ENCODE data around the gene USP34. TPM values are rescaled to one million over a fixed set of nuclear protein-coding genes. Genes with fewer than 3 reads are reported as not detected.
A peak's percentile ranks its signal among the peaks of the same experiment; 100 is the strongest.

USP34 gene
- total RNA-seq, 1 donor = 154 TPM

DNA sequence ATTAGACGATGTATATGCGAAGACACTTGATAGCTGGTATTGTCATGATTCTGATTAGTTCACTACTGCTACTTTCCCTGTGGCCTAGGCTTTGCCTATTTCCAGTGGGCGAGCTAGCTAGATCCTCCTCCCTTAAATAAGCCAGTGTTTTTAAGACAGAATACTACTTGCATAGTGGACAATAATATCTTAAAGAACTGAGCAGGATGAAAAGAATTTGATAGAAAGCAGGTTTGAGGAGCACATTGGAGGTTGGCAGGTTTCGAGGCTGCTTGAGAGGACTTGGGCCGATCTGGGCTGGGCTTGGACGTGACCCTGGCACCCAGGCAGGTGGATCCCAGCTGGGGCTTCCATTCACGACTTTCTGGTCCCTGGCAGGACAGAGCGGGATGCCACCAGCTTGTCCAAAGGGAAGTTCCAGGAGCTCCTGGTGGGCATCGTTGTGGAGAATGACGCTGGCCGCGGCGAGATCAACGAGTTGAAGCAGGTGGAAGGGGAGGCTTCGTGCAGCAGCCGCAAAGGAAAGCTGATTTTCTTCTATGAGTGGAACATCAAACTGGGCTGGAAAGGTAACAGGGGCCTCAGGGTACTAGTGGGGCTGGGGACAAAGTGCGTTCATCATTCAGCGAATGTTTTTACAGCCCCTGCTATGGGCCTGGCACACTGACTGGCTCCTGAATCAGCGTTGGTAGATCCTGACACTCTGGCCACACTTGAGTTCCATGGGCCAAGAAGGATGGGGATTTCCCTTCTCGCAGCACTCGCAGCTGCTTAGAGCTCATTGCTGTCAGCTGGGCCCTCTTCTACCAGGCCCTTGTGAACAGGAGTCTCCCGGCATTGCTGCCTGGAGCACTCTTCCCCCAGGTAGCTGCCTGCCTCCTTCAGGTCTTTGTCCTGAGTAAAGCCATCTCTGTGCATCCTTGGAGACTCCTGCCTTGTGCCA, 292.0 kb downstream of the USP34 start:
- H3K4me3 ChIP-seq (ENCODE audit: low read depth, low read length) = peak overlapping the region; percentile 69
- DNase-seq (ENCODE audit: low read depth) = peak; percentile 50

GRCh38 chr2:61177727-61178549, 292.9 kb downstream of the USP34 start:
- peak overlapping the region; percentile 69 for H3K4me3 ChIP-seq (ENCODE audit: low read depth, low read length)
- peak; percentile 44 for DNase-seq (ENCODE audit: low read depth)
- TF ChIP-seq CTCF (IDR thresholded peaks at IDR 0.05; ENCODE audit: insufficient read depth, low read depth, low read length) = no peak

More for the DNA sequence above, 292.0 kb downstream of the USP34 start:
- no peak for TF ChIP-seq CTCF (IDR thresholded peaks at IDR 0.05; ENCODE audit: insufficient read depth, low read depth, low read length)

- TF ChIP-seq CTCF (IDR thresholded peaks at IDR 0.05; ENCODE audit: insufficient read depth, low read depth, low read length) = no peak
- peak overlapping the region; percentile 78 for H3K4me3 ChIP-seq (ENCODE audit: low read depth, low read length)
- DNase-seq (ENCODE audit: low read depth) = peak; percentile 94
Observed at GRCh38 chr2:61176755-61177726, 293.8 kb downstream of the USP34 start.

DNA sequence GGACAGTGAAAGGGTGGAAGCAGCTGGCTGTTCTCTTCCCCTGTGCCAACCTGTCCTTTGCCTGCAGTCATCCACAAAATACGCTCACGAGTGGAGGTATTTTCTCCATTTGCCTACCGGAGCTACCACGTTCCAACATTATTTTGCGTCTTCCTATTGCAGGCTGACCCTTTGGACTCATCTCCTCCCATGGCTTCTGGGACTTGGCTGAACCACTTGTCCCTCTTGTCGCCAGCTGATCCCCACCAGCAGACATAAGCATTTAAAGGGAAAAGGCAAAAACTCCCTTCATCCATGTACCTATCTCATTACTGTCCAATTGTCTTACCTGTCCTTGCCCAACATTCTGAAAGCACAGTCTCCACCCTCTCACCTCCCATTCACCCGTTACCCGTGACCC, 295.9 kb downstream of the USP34 start:
- no peak overlapping the region for H3K4me3 ChIP-seq (ENCODE audit: low read depth, low read length)
- no peak for DNase-seq (ENCODE audit: low read depth)
- no peak for TF ChIP-seq CTCF (IDR thresholded peaks at IDR 0.05; ENCODE audit: insufficient read depth, low read depth, low read length)

DNA sequence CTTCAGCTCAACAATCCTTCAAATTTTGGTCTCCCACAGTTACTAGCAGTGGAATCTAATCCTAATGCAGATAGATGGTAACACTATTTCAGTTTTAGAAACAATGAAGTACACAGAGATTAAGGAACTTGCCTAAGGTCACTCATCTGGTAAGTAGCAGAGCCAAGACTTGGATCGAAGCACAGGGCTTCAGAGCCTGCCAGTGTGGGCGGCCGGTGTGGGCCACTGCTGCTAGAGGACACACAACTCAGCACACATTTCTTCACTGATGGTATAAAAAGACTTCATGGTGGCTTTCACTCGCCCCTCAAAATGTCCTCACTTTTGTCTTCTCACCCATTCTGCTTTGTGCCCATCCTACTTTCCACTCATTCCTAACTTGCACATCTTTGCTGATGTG, 297.8 kb downstream of the USP34 start:
- no peak for DNase-seq (ENCODE audit: low read depth)
- no peak overlapping the region for H3K4me3 ChIP-seq (ENCODE audit: low read depth, low read length)
- TF ChIP-seq CTCF (IDR thresholded peaks at IDR 0.05; ENCODE audit: insufficient read depth, low read depth, low read length) = no peak

DNA sequence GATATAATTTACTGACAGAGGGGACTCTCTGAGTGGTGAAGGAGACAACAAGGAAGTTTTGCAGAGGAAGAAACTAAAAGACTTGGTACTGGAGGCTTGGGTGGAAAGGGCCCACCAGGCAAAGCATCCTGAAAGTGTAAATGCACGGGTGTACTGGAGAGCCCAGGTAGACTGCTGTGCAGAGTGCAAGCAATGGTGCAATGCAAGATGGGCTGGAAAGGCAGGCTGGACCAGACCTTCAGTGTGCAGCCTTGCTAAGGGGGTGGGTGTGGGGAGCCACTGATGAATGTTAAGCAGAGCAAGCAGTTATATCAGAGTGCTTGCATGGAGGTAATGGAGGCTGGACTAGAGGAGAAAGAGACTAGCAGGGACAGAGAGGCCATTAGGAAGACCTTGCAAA, 298.2 kb downstream of the USP34 start:
- TF ChIP-seq CTCF (IDR thresholded peaks at IDR 0.05; ENCODE audit: insufficient read depth, low read depth, low read length) = no peak
- H3K4me3 ChIP-seq (ENCODE audit: low read depth, low read length) = no peak overlapping the region
- DNase-seq (ENCODE audit: low read depth) = no peak
